Esophagus muscularis mucosa (tissue), 4 donors: Measurements from ENCODE around the gene HES2. TPM values are rescaled to one million over a fixed set of nuclear protein-coding genes. Genes with fewer than 3 reads are reported as not detected.

Source experiments
- DNase-seq: peaks from one replicate; pipeline ENCODE4 v3.0.0-alpha.2; 2017; ENCODE audit errors: extremely low spot score
- H3K27ac ChIP-seq, 4 donors: fragments of 200-600 bp; sonication (generic); replicated peaks in 1 of 4; 1 replicate in 3 of 4; 2 replicates in 1 of 4; pipeline ENCODE4 v1.5.1; 2016 to 2019; ENCODE audit warnings: mild to moderate bottlenecking in 1 of 4
- H3K27me3 ChIP-seq, 4 donors: fragments of 200-600 bp; sonication (generic); one replicate each; pipeline versions ENCODE4 v1.5.1 to v1.6.0; 2016 to 2019
- H3K36me3 ChIP-seq, 4 donors: fragments of 200-600 bp; sonication (generic); one replicate each; pipeline ENCODE4 v1.5.1; 2016 to 2019
- H3K4me1 ChIP-seq, 4 donors: fragments of 200-600 bp; sonication (generic); one replicate each; pipeline ENCODE4 v1.5.1; 2016 to 2019
- H3K4me3 ChIP-seq, 4 donors: fragments of 200-600 bp; sonication (generic); 1 replicate in 2 of 4; 2 replicates in 2 of 4; pipeline ENCODE4 v1.5.1; 2016 to 2019; ENCODE audit warnings: mild to moderate bottlenecking in 4 of 4, moderate library complexity in 1 of 4
- H3K9me3 ChIP-seq, 4 donors: fragments of 200-600 bp; sonication (generic); 1 replicate in 3 of 4; 2 replicates in 1 of 4; pipeline ENCODE4 v1.5.1; 2016 to 2019
- CTCF ChIP-seq, 3 experiments: fragments of 200-600 bp in 2 of 3; fragments of 450-650 bp in 1 of 3; sonication (generic) in 2 of 3; IDR thresholded peaks; one replicate each; pipeline ENCODE4 v1.5.1; 2017 to 2019; ENCODE audit warnings: antibody characterized with exemption in 3 of 3, mild to moderate bottlenecking in 2 of 3, moderate library complexity in 1 of 3
- EP300 ChIP-seq: sonication (generic); formaldehyde crosslinking; IDR thresholded peaks from one replicate; pipeline ENCODE4 v1.6.1; 2017; ENCODE audit warnings: antibody characterized with exemption
- POLR2A ChIP-seq: fragments of 450-650 bp; IDR thresholded peaks from one replicate; pipeline ENCODE4 v1.6.1; 2017; ENCODE audit warnings: antibody characterized with exemption, moderate library complexity, mild to moderate bottlenecking, low read depth
- POLR2AphosphoS5 ChIP-seq, 2 donors: sonication (generic); formaldehyde crosslinking; IDR thresholded peaks; one replicate each; pipeline ENCODE4 v1.6.1; 2017; ENCODE audit warnings: antibody characterized with exemption in 2 of 2
- WGBS: methylation state at CpG from one replicate; pipeline ENCODE4 v1.1.5; 2018; 5-methylcytosine and 5-hydroxymethylcytosine counted together
- intact Hi-C: fragments of 100-400 bp; cut with DNase I; formaldehyde crosslinking; loops from one replicate; pipeline ENCODE4 v1.15.1; 2023
- total RNA-seq, 4 donors: library from RNA; depleted of rRNA; stranded (reverse); fragments of >200 nt; gene quantifications; one replicate each; pipeline versions ENCODE4 v1.1.0 to v1.2.1, GENCODE V29; 2016

Gene HES2
- total RNA-seq, 4 donors from 2014 or later, result not detected

- DNase-seq, result no peak
- intact Hi-C loops, result no loop called here
- Histone ChIP-seq H3K9me3 (no peaks in the 10 kb centered on the region), H3K27ac (no peak overlapping the region), H3K4me3 (no peak overlapping the region), H3K36me3 (peaks cover 4 to 75% (median 56%) of the 10 kb centered on the region in 4 donors), H3K27me3 (peaks cover 0 to 58% (median 8%) of the 10 kb centered on the region in 4 donors), H3K4me1 (peaks cover 0 to 10% (median 5%) of the 10 kb centered on the region in 4 donors)
- TF ChIP-seq CTCF (IDR thresholded peaks at IDR 0.05) (no peak), POLR2A (no peak), EP300 (no peak), POLR2AphosphoS5 (IDR thresholded peaks at IDR 0.05) (no peak)
- 97% methylated on average over 4 of the region's 5 CpGs for WGBS
Measured at GRCh38 chr1:6466751-6467150, 47.0 kb upstream of the HES2 start.

- DNase-seq, result no peak
- Histone ChIP-seq H3K4me3 (peak within 1 kb of the TSS in 2 of 4 donors; percentile 7 to 27), H3K4me1 (peaks cover 0 to 10% (median 5%) of the 10 kb centered on the region in 4 donors), H3K27me3 (peaks cover 0 to 65% (median 8%) of the 10 kb centered on the region in 4 donors), H3K36me3 (peaks cover 4 to 75% (median 50%) of the 10 kb centered on the region in 4 donors), H3K9me3 (no peaks in the 10 kb centered on the region), H3K27ac (no peak within 1 kb of the TSS)
- intact Hi-C loops, result no loop called here
- WGBS, result 40% methylated on average over 1 of the region's 43 CpGs
- TF ChIP-seq EP300 (no peak), POLR2AphosphoS5 (IDR thresholded peaks at IDR 0.05) (no peak), POLR2A (no peak), CTCF (IDR thresholded peaks at IDR 0.05) (no peak)
Measured at GRCh38 chr1:6466023-6466422, 46.3 kb upstream of the HES2 start, which contains the start of gene TNFRSF25. Gene TNFRSF25, minus strand, starts transcription at chr1:6466173. Its CDS starts 66 bp downstream, at chr1:6466107.

GRCh38 chr1:6465461-6466005 is 45.8 kb upstream of the HES2 start:
- TF ChIP-seq POLR2AphosphoS5 (IDR thresholded peaks at IDR 0.05) (no peak), EP300 (no peak), POLR2A (no peak), CTCF (IDR thresholded peaks at IDR 0.05) (no peak)
- Histone ChIP-seq H3K4me3 (peak overlapping the region in 2 of 4 donors; percentile 7 to 27), H3K9me3 (no peaks in the 10 kb centered on the region), H3K4me1 (peaks cover 4 to 11% (median 8%) of the 10 kb centered on the region in 4 donors), H3K27ac (no peak overlapping the region), H3K27me3 (peaks cover 0 to 70% (median 10%) of the 10 kb centered on the region in 4 donors), H3K36me3 (peaks cover 4 to 73% (median 45%) of the 10 kb centered on the region in 4 donors)
- 55% methylated on average over 5 of the region's 21 CpGs for WGBS
- intact Hi-C loops, result no loop called here
- no peak for DNase-seq

GRCh38 chr1:6464915-6465314 is 45.2 kb upstream of the HES2 start:
- DNase-seq, result no peak
- H3K4me3 ChIP-seq, result no peak overlapping the region
- intact Hi-C loops, result no loop called here
- 86% methylated on average over 5 of the region's 5 CpGs for WGBS
- H3K9me3 ChIP-seq, result no peaks in the 10 kb centered on the region
- H3K4me1 ChIP-seq, result peaks cover 7 to 18% (median 13%) of the 10 kb centered on the region in 4 donors
- peaks cover 4 to 67% (median 39%) of the 10 kb centered on the region in 4 donors for H3K36me3 ChIP-seq
- H3K27me3 ChIP-seq, result peaks cover 0 to 76% (median 13%) of the 10 kb centered on the region in 4 donors
- no peak overlapping the region for H3K27ac ChIP-seq
- TF ChIP-seq CTCF (IDR thresholded peaks at IDR 0.05) (no peak), POLR2A (no peak), POLR2AphosphoS5 (IDR thresholded peaks at IDR 0.05) (no peak), EP300 (no peak)

- intact Hi-C loops, result no loop called here
- WGBS, result 94% methylated on average over 7 of the region's 7 CpGs
- no peak for TF ChIP-seq CTCF (IDR thresholded peaks at IDR 0.05)
- TF ChIP-seq POLR2AphosphoS5 (IDR thresholded peaks at IDR 0.05), result no peak
- no peak for TF ChIP-seq EP300
- TF ChIP-seq POLR2A, result no peak
- Histone ChIP-seq H3K27me3 (peaks cover 0 to 81% (median 14%) of the 10 kb centered on the region in 4 donors), H3K36me3 (peaks cover 4 to 62% (median 35%) of the 10 kb centered on the region in 4 donors), H3K4me1 (peaks cover 7 to 20% (median 14%) of the 10 kb centered on the region in 4 donors), H3K27ac (no peak overlapping the region), H3K9me3 (no peaks in the 10 kb centered on the region), H3K4me3 (no peak overlapping the region)
- DNase-seq, result no peak
Measured at GRCh38 chr1:6464514-6464836, 44.8 kb upstream of the HES2 start.
